GM19467 (cell line): ENCODE data around the gene WDR76.
"Not testable (repeated sequence)": the region's sequence is repeated elsewhere in the genome, so short reads cannot be mapped to it uniquely, and the experiment has no call there.

Experiments
- ATAC-seq: cut with Tn5 transposase; IDR thresholded peaks from one replicate; pipeline ENCODE4 v1.9.1; 2021; ENCODE audit warnings: mild to moderate bottlenecking, moderate library complexity; ENCODE audit not compliant: unreplicated experiment

The WDR76 gene

GRCh38 chr15:43826508-43827341 is at the start of gene WDR76:
Gene WDR76, plus strand, starts transcription at chr15:43827002. Its CDS starts 31 bp downstream, at chr15:43827033.
- ATAC-seq, result no peak

GRCh38 chr15:43777267-43777914 is 49.4 kb upstream of the WDR76 start:
- ATAC-seq, result peak; percentile 55

- no peak for ATAC-seq
These were observed 47.8 kb upstream of the WDR76 start for GRCh38 chr15:43779016-43779415.

GRCh38 chr15:43789409-43789808 is 37.4 kb upstream of the WDR76 start:
- no peak for ATAC-seq

- peak; percentile 78 for ATAC-seq
These were observed 34.6 kb upstream of the WDR76 start, which contains the start of gene SERF2 for GRCh38 chr15:43791993-43792760. Gene SERF2, plus strand, starts transcription at chr15:43792320. Its CDS starts 57 bp downstream, at chr15:43792377.

- no peak for ATAC-seq
These were observed 33.9 kb upstream of the WDR76 start for GRCh38 chr15:43792761-43793476.

- no peak for ATAC-seq
These were observed 33.2 kb upstream of the WDR76 start for GRCh38 chr15:43793647-43794046.

- no peak for ATAC-seq
These were observed 32.3 kb upstream of the WDR76 start for GRCh38 chr15:43794269-43795037.

GRCh38 chr15:43795197-43795596 is 31.6 kb upstream of the WDR76 start:
- no peak for ATAC-seq

GRCh38 chr15:43795997-43796396 is 30.8 kb upstream of the WDR76 start:
- no peak for ATAC-seq

GRCh38 chr15:43796566-43796965 is 30.2 kb upstream of the WDR76 start:
- no peak for ATAC-seq

- no peak for ATAC-seq
These were observed 27.4 kb upstream of the WDR76 start for GRCh38 chr15:43799209-43799944.

- ATAC-seq, result no peak
These were observed 26.9 kb upstream of the WDR76 start, which contains the start of gene SERINC4 for GRCh38 chr15:43799945-43800285. Gene SERINC4, minus strand, starts transcription at chr15:43800220. Its CDS starts 234 bp downstream, at chr15:43799986.

GRCh38 chr15:43800286-43801141 is 26.3 kb upstream of the WDR76 start, which contains the start of gene HYPK:
Gene HYPK, plus strand, starts transcription at chr15:43800599. Its CDS starts 24 bp downstream, at chr15:43800623.
- ATAC-seq, result peak; percentile 87

GRCh38 chr15:43802676-43803075 is 24.1 kb upstream of the WDR76 start:
- ATAC-seq, result not testable (repeated sequence)

- no peak for ATAC-seq
These were observed 18.3 kb upstream of the WDR76 start for GRCh38 chr15:43808435-43808950.

- ATAC-seq, result no peak
These were observed 17.7 kb upstream of the WDR76 start for GRCh38 chr15:43808960-43809678.
